Measurements from ENCODE around the gene DNAJB13.

DNAJB13 gene

GRCh38 chr11:74018331-74019005 is 67.6 kb downstream of the DNAJB13 start:
- no peak for DNase-seq

DNA sequence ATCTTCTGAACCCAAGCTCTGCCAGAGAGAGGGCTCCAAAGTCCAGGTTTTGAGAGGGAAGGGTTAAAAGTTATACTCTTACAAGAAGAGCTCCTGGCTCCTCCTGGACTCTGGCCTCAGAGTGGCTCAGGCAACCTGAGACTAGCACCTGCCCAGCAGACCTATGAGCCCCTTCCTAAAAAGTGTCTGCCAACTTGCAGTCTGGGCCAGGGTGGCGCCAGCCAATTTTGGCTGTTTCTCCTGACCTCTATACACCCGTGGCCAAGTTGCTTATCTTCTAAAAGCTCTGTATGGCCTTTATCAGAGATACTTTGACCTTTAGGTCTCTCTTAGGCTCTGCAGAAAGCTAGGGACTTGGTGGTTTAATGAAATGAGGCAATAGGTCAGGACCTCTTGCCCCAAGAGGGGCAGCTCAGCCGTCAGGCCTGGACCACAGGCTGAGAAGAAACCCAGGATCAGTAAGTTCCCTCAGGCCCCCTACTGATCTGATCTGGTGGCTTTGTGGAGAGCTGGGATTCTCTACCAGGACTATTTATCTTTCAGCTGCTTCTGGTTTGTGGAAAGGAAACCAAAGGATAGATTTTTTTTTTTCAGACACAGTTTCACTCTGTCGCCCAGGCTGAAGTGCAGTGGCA is 68.4 kb downstream of the DNAJB13 start:
- DNase-seq, result no peak

DNA sequence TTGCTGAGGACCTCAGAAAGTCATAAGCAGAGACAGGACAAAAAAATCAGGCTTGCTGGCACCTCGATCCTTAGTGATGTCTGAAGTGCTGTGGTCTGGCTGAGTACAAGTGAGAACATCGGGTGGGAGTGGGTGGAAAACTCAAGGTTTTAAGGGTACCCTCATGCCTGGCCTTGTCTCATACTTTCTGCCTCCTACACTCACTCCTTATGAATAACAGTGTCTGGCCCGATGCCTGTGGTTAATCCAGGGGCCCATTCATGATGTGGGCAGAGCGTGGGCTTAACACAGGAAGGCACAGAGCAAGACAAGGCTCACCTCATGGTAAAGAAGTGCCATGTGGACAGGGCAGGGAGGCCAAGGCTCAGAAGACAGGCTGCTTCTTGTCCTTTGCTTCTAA is 69.0 kb downstream of the DNAJB13 start:
- peak; percentile 81 for DNase-seq
